Measurements from ENCODE around the gene ANKRD18B.
"Not testable (repeated sequence)": the region's sequence is repeated elsewhere in the genome, so short reads cannot be mapped to it uniquely, and the experiment has no call there.

Gene ANKRD18B

GRCh38 chr9:33579996-33580395, 55.9 kb downstream of the ANKRD18B start:
- H3K9me3 ChIP-seq (ENCODE audit: low read length); H3K27ac ChIP-seq (ENCODE audit: low read depth, low read length, poor library complexity, severe bottlenecking); H3K4me1 ChIP-seq (ENCODE audit: insufficient read depth, low read length, severe bottlenecking); H3K4me2 ChIP-seq (ENCODE audit: low read length); H3F3A ChIP-seq (ENCODE audit: insufficient read depth, low read length); H2AFZ ChIP-seq (ENCODE audit: low read length); H3K36me3 ChIP-seq (ENCODE audit: insufficient read depth, low read length); H4K20me1 ChIP-seq (ENCODE audit: insufficient read depth, low read length); H3K9ac ChIP-seq (ENCODE audit: low read length); H3K27me3 ChIP-seq (ENCODE audit: insufficient read depth, low read length); H3K9me2 ChIP-seq (ENCODE audit: low read depth, low read length); H3K79me2 ChIP-seq (ENCODE audit: insufficient read depth, low read length); H3K4me3 ChIP-seq (ENCODE audit: low read depth, low read length, poor library complexity, severe bottlenecking): not testable (repeated sequence)

GRCh38 chr9:33582686-33583085, 58.6 kb downstream of the ANKRD18B start:
- not testable (repeated sequence) for H3K9me2 ChIP-seq (ENCODE audit: low read depth, low read length); H3K36me3 ChIP-seq (ENCODE audit: insufficient read depth, low read length); H3F3A ChIP-seq (ENCODE audit: insufficient read depth, low read length); H3K79me2 ChIP-seq (ENCODE audit: insufficient read depth, low read length); H3K27me3 ChIP-seq (ENCODE audit: insufficient read depth, low read length); H3K4me1 ChIP-seq (ENCODE audit: insufficient read depth, low read length, severe bottlenecking); H3K4me3 ChIP-seq (ENCODE audit: low read depth, low read length, poor library complexity, severe bottlenecking); H2AFZ ChIP-seq (ENCODE audit: low read length); H3K9me3 ChIP-seq (ENCODE audit: low read length); H3K4me2 ChIP-seq (ENCODE audit: low read length); H3K27ac ChIP-seq (ENCODE audit: low read depth, low read length, poor library complexity, severe bottlenecking); H3K9ac ChIP-seq (ENCODE audit: low read length); H4K20me1 ChIP-seq (ENCODE audit: insufficient read depth, low read length)

- H3K4me3 ChIP-seq (ENCODE audit: low read depth, low read length, poor library complexity, severe bottlenecking); H3K9me2 ChIP-seq (ENCODE audit: low read depth, low read length); H3K79me2 ChIP-seq (ENCODE audit: insufficient read depth, low read length); H3K4me2 ChIP-seq (ENCODE audit: low read length); H3K36me3 ChIP-seq (ENCODE audit: insufficient read depth, low read length); H2AFZ ChIP-seq (ENCODE audit: low read length); H3F3A ChIP-seq (ENCODE audit: insufficient read depth, low read length); H3K4me1 ChIP-seq (ENCODE audit: insufficient read depth, low read length, severe bottlenecking); H3K27me3 ChIP-seq (ENCODE audit: insufficient read depth, low read length); H3K27ac ChIP-seq (ENCODE audit: low read depth, low read length, poor library complexity, severe bottlenecking); H3K9me3 ChIP-seq (ENCODE audit: low read length); H3K9ac ChIP-seq (ENCODE audit: low read length); H4K20me1 ChIP-seq (ENCODE audit: insufficient read depth, low read length): not testable (repeated sequence)
These were observed 62.1 kb downstream of the ANKRD18B start for GRCh38 chr9:33586128-33586527.

- not testable (repeated sequence) for H4K20me1 ChIP-seq (ENCODE audit: insufficient read depth, low read length); H3F3A ChIP-seq (ENCODE audit: insufficient read depth, low read length); H2AFZ ChIP-seq (ENCODE audit: low read length); H3K4me3 ChIP-seq (ENCODE audit: low read depth, low read length, poor library complexity, severe bottlenecking); H3K27me3 ChIP-seq (ENCODE audit: insufficient read depth, low read length); H3K4me2 ChIP-seq (ENCODE audit: low read length); H3K9ac ChIP-seq (ENCODE audit: low read length); H3K79me2 ChIP-seq (ENCODE audit: insufficient read depth, low read length); H3K9me3 ChIP-seq (ENCODE audit: low read length); H3K9me2 ChIP-seq (ENCODE audit: low read depth, low read length); H3K4me1 ChIP-seq (ENCODE audit: insufficient read depth, low read length, severe bottlenecking); H3K36me3 ChIP-seq (ENCODE audit: insufficient read depth, low read length); H3K27ac ChIP-seq (ENCODE audit: low read depth, low read length, poor library complexity, severe bottlenecking)
These were observed 63.7 kb downstream of the ANKRD18B start for GRCh38 chr9:33587799-33588198.

- not testable (repeated sequence) for H3K27me3 ChIP-seq (ENCODE audit: insufficient read depth, low read length); H3K9me3 ChIP-seq (ENCODE audit: low read length); H3F3A ChIP-seq (ENCODE audit: insufficient read depth, low read length); H3K4me2 ChIP-seq (ENCODE audit: low read length); H3K4me3 ChIP-seq (ENCODE audit: low read depth, low read length, poor library complexity, severe bottlenecking); H2AFZ ChIP-seq (ENCODE audit: low read length); H4K20me1 ChIP-seq (ENCODE audit: insufficient read depth, low read length); H3K79me2 ChIP-seq (ENCODE audit: insufficient read depth, low read length); H3K9ac ChIP-seq (ENCODE audit: low read length); H3K4me1 ChIP-seq (ENCODE audit: insufficient read depth, low read length, severe bottlenecking); H3K27ac ChIP-seq (ENCODE audit: low read depth, low read length, poor library complexity, severe bottlenecking); H3K9me2 ChIP-seq (ENCODE audit: low read depth, low read length); H3K36me3 ChIP-seq (ENCODE audit: insufficient read depth, low read length)
These were observed 64.8 kb downstream of the ANKRD18B start for GRCh38 chr9:33588876-33589275.

GRCh38 chr9:33590857-33591256, 66.8 kb downstream of the ANKRD18B start:
- H3K27me3 ChIP-seq (ENCODE audit: insufficient read depth, low read length); H3K9ac ChIP-seq (ENCODE audit: low read length); H2AFZ ChIP-seq (ENCODE audit: low read length); H3K4me2 ChIP-seq (ENCODE audit: low read length); H3F3A ChIP-seq (ENCODE audit: insufficient read depth, low read length); H3K36me3 ChIP-seq (ENCODE audit: insufficient read depth, low read length); H3K4me1 ChIP-seq (ENCODE audit: insufficient read depth, low read length, severe bottlenecking); H4K20me1 ChIP-seq (ENCODE audit: insufficient read depth, low read length); H3K27ac ChIP-seq (ENCODE audit: low read depth, low read length, poor library complexity, severe bottlenecking); H3K9me3 ChIP-seq (ENCODE audit: low read length); H3K4me3 ChIP-seq (ENCODE audit: low read depth, low read length, poor library complexity, severe bottlenecking); H3K9me2 ChIP-seq (ENCODE audit: low read depth, low read length); H3K79me2 ChIP-seq (ENCODE audit: insufficient read depth, low read length): not testable (repeated sequence)

- not testable (repeated sequence) for H4K20me1 ChIP-seq (ENCODE audit: insufficient read depth, low read length); H3K4me1 ChIP-seq (ENCODE audit: insufficient read depth, low read length, severe bottlenecking); H3K9me3 ChIP-seq (ENCODE audit: low read length); H3K4me2 ChIP-seq (ENCODE audit: low read length); H3K4me3 ChIP-seq (ENCODE audit: low read depth, low read length, poor library complexity, severe bottlenecking); H3K79me2 ChIP-seq (ENCODE audit: insufficient read depth, low read length); H3K36me3 ChIP-seq (ENCODE audit: insufficient read depth, low read length); H3K27me3 ChIP-seq (ENCODE audit: insufficient read depth, low read length); H3F3A ChIP-seq (ENCODE audit: insufficient read depth, low read length); H3K9ac ChIP-seq (ENCODE audit: low read length); H2AFZ ChIP-seq (ENCODE audit: low read length); H3K27ac ChIP-seq (ENCODE audit: low read depth, low read length, poor library complexity, severe bottlenecking); H3K9me2 ChIP-seq (ENCODE audit: low read depth, low read length)
These were observed 72.9 kb downstream of the ANKRD18B start for GRCh38 chr9:33596974-33597373.

- not testable (repeated sequence) for H3K4me1 ChIP-seq (ENCODE audit: insufficient read depth, low read length, severe bottlenecking); H3K79me2 ChIP-seq (ENCODE audit: insufficient read depth, low read length); H3K27ac ChIP-seq (ENCODE audit: low read depth, low read length, poor library complexity, severe bottlenecking); H3K36me3 ChIP-seq (ENCODE audit: insufficient read depth, low read length); H3K9me3 ChIP-seq (ENCODE audit: low read length); H4K20me1 ChIP-seq (ENCODE audit: insufficient read depth, low read length); H2AFZ ChIP-seq (ENCODE audit: low read length); H3K4me2 ChIP-seq (ENCODE audit: low read length); H3K9me2 ChIP-seq (ENCODE audit: low read depth, low read length); H3K4me3 ChIP-seq (ENCODE audit: low read depth, low read length, poor library complexity, severe bottlenecking); H3K9ac ChIP-seq (ENCODE audit: low read length); H3K27me3 ChIP-seq (ENCODE audit: insufficient read depth, low read length); H3F3A ChIP-seq (ENCODE audit: insufficient read depth, low read length)
These were observed 73.3 kb downstream of the ANKRD18B start for GRCh38 chr9:33597386-33597785.
